Kidney (tissue), 14 donors: ENCODE results near the gene DACT3. TPM values are rescaled to one million over a fixed set of nuclear protein-coding genes. Genes with fewer than 3 reads are reported as not detected.

ENCODE experiments used
- DNase-seq, 5 donors: peaks; one replicate each; pipeline ENCODE4 v3.0.0-alpha.2; 2013 to 2020
- FAIRE-seq: peaks from 2 replicates; lab custom pipeline; 2012; peaks lifted over from hg19 to GRCh38; lab: Jason Lieb, UNC
- H3K27ac ChIP-seq, 2 donors: one replicate each; pipeline ENCODE4 v1.7.0; 2013; ENCODE audit warnings: low read depth in 2 of 2, low read length in 2 of 2, inconsistent platforms in 1 of 2
- H3K27me3 ChIP-seq: one replicate; pipeline ENCODE4 v1.7.1; 2013; ENCODE audit warnings: low read length, inconsistent platforms; ENCODE audit not compliant: control insufficient read depth, insufficient read depth
- H3K36me3 ChIP-seq, 3 donors: one replicate each; pipeline versions ENCODE4 v1.7.0 to v1.7.1; 2013; ENCODE audit warnings: low read length in 3 of 3, control low read depth in 1 of 3, inconsistent platforms in 1 of 3; ENCODE audit not compliant: insufficient read depth in 3 of 3, control insufficient read depth in 2 of 3
- H3K4me1 ChIP-seq, 3 donors: one replicate each; pipeline versions ENCODE4 v1.7.0 to v1.7.1; 2013; ENCODE audit warnings: low read length in 3 of 3, inconsistent platforms in 1 of 3, low read depth in 1 of 3; ENCODE audit not compliant: control insufficient read depth in 2 of 3, insufficient read depth in 2 of 3
- H3K4me3 ChIP-seq, 3 donors: one replicate each; pipeline versions ENCODE4 v1.7.0 to v1.8.1; 2013; ENCODE audit warnings: low read length in 3 of 3, control low read depth in 1 of 3, inconsistent platforms in 1 of 3
- H3K9ac ChIP-seq, 3 donors: one replicate each; pipeline versions ENCODE4 v1.7.0 to v1.7.1; 2013; ENCODE audit warnings: low read length in 3 of 3, control low read depth in 1 of 3, inconsistent platforms in 1 of 3
- H3K9me3 ChIP-seq, 3 donors: one replicate each; pipeline versions ENCODE4 v1.7.0 to v1.7.1; 2013; ENCODE audit warnings: low read length in 3 of 3, control low read depth in 1 of 3, inconsistent platforms in 1 of 3; ENCODE audit not compliant: control insufficient read depth in 2 of 3, insufficient read depth in 1 of 3
- intact Hi-C: fragments of 100-400 bp; cut with DNase I; formaldehyde crosslinking; loops from one replicate; pipeline ENCODE4 v1.11.1; 2022
- polyA plus RNA-seq: library from polyadenylated mRNA; stranded (reverse); fragments of 350-450 nt; fragmentation: Illumina TruSeq; extraction: RNeasy Lipid Tissue Mini Kit (QIAGEN cat#74804); gene quantifications from one replicate; pipeline ENCODE4 v1.2.3, GENCODE V29; 2014; ENCODE audit warnings: low read depth, low replicate concordance; ENCODE audit not compliant: insufficient read depth
- total RNA-seq: library from RNA; stranded (reverse); fragmentation: NEBNext Ultra II Directional; extraction: Animal tissue kit (Norgen Biotek cat#: 25700); gene quantifications from one replicate; pipeline ENCODE4 v1.2.1, GENCODE V29; 2021
- TF ChIP-seq, protein P1 (sequence below): IDR thresholded peaks from 3 replicates; pipeline ENCODE4 v1.5.1; 2012; ENCODE audit warnings: mild to moderate bottlenecking, moderate library complexity, borderline replicate concordance; ENCODE audit not compliant: insufficient read depth; ENCODE audit errors: extremely low read depth
- donor health status: control.
- donor health status: control.
- donor health status: control.
- donor health status: control.
- donor health status: control.
- donor health status: DM: yes; HTN: yes; CAD: no.
- donor health status: Normal renal cell carcinoma (clear cell type).

The DACT3 gene
- total and polyA plus RNA-seq, 2 donors from 2014 or later, result 5.4 to 10.4 TPM

DNA sequence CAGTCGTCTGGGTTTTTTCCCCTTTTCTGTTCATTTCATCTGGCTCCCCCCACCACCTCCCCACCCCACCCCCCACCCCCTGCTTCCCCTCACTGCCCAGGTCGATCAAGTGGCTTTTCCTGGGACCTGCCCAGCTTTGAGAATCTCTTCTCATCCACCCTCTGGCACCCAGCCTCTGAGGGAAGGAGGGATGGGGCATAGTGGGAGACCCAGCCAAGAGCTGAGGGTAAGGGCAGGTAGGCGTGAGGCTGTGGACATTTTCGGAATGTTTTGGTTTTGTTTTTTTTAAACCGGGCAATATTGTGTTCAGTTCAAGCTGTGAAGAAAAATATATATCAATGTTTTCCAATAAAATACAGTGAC lies 50.6 kb downstream of the DACT3 start:
- DNase-seq (no peak), FAIRE-seq (no peak)
- TF ChIP-seq, protein P1, sequence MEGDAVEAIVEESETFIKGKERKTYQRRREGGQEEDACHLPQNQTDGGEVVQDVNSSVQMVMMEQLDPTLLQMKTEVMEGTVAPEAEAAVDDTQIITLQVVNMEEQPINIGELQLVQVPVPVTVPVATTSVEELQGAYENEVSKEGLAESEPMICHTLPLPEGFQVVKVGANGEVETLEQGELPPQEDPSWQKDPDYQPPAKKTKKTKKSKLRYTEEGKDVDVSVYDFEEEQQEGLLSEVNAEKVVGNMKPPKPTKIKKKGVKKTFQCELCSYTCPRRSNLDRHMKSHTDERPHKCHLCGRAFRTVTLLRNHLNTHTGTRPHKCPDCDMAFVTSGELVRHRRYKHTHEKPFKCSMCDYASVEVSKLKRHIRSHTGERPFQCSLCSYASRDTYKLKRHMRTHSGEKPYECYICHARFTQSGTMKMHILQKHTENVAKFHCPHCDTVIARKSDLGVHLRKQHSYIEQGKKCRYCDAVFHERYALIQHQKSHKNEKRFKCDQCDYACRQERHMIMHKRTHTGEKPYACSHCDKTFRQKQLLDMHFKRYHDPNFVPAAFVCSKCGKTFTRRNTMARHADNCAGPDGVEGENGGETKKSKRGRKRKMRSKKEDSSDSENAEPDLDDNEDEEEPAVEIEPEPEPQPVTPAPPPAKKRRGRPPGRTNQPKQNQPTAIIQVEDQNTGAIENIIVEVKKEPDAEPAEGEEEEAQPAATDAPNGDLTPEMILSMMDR, result no peak
- Histone ChIP-seq H3K9me3 (no peaks in the 10 kb centered on the region), H3K27me3 (no peaks in the 10 kb centered on the region), H3K27ac (no peak overlapping the region), H3K9ac (no peak overlapping the region), H3K36me3 (peaks cover 0 to 40% (median 21%) of the 10 kb centered on the region in 3 donors), H3K4me3 (no peak overlapping the region), H3K4me1 (peaks cover 0 to 7% (median 0%) of the 10 kb centered on the region in 3 donors)
- intact Hi-C loops, result loop anchor here (5.0 kb wide), 1 partner anchor 52 kb away; the partner anchor contains the start of gene DACT3

DNA sequence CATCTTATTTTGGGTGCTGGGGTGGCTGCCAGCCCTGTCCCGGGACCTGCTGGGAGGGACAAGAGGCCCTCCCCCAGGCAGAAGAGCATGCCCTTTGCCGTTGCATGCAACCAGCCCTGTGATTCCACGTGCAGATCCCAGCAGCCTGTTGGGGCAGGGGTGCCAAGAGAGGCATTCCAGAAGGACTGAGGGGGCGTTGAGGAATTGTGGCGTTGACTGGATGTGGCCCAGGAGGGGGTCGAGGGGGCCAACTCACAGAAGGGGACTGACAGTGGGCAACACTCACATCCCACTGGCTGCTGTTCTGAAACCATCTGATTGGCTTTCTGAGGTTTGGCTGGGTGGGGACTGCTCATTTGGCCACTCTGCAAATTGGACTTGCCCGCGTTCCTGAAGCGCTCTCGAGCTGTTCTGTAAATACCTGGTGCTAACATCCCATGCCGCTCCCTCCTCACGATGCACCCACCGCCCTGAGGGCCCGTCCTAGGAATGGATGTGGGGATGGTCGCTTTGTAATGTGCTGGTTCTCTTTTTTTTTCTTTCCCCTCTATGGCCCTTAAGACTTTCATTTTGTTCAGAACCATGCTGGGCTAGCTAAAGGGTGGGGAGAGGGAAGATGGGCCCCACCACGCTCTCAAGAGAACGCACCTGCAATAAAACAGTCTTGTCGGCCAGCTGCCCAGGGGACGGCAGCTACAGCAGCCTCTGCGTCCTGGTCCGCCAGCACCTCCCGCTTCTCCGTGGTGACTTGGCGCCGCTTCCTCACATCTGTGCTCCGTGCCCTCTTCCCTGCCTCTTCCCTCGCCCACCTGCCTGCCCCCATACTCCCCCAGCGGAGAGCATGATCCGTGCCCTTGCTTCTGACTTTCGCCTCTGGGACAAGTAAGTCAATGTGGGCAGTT lies 51.2 kb downstream of the DACT3 start:
- Histone ChIP-seq H3K9me3 (no peaks in the 10 kb centered on the region), H3K36me3 (peaks cover 0 to 40% (median 21%) of the 10 kb centered on the region in 3 donors), H3K9ac (no peak overlapping the region), H3K27me3 (no peaks in the 10 kb centered on the region), H3K4me3 (no peak overlapping the region), H3K27ac (no peak overlapping the region), H3K4me1 (peaks cover 0 to 13% (median 4%) of the 10 kb centered on the region in 3 donors)
- intact Hi-C loops, result loop anchor here (5.0 kb wide), 1 partner anchor 53 kb away; the partner anchor contains the start of gene DACT3
- TF ChIP-seq, protein P1, result no peak
- peak in 2 of 5 donors; percentile 34 to 62 for DNase-seq
- no peak for FAIRE-seq

DNA sequence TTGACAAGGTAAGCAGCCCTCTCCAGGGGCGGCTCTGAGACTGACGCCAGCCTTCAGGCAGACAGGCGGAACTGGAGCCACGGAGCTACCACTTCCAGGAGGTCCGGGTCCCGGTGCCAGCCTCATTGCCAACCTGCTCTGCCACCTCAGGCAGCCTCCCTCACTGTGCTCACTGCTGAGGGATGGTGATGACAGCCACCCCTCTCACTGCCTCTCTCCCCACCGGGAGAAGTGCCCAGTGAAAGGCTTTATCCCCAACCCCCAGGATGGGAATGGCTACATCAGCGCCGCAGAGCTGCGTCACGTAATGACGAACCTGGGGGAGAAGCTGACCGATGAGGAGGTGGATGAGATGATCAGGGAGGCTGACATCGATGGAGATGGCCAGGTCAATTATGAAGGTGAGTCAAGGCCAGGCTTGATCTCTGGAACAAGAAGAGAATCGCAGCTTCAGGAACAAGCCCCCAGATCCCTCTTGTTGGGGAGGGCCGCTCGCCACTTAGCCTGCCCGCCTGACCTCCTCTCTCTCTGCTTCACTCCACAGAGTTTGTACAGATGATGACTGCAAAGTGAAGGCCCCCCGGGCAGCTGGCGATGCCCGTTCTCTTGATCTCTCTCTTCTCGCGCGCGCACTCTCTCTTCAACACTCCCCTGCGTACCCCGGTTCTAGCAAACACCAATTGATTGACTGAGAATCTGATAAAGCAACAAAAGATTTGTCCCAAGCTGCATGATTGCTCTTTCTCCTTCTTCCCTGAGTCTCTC lies 52.2 kb downstream of the DACT3 start:
- Histone ChIP-seq H3K9me3 (no peaks in the 10 kb centered on the region), H3K4me1 (peaks cover 0 to 18% (median 14%) of the 10 kb centered on the region in 3 donors), H3K9ac (no peak overlapping the region), H3K27me3 (no peaks in the 10 kb centered on the region), H3K36me3 (peaks cover 0 to 40% (median 21%) of the 10 kb centered on the region in 3 donors), H3K4me3 (no peak overlapping the region), H3K27ac (no peak overlapping the region)
- DNase-seq (peak in 1 of 5 donors; percentile 70), FAIRE-seq (no peak)
- intact Hi-C loops, result no loop called here
- TF ChIP-seq, protein P1, result no peak
